IMR-90 (cell line): ENCODE measurements around the gene KRTAP4-12. TPM values are rescaled to one million over a fixed set of nuclear protein-coding genes. Genes with fewer than 3 reads are reported as not detected.
"Not testable (repeated sequence)": the region's sequence is repeated elsewhere in the genome, so short reads cannot be mapped to it uniquely, and the experiment has no call there.

Experiments used
- ATAC-seq: fragments of 200-7000 bp; cut with Tn5 transposase; 2 replicates; pipeline ENCODE4 v1.9.1; 2020; ENCODE audit warnings: low read depth, mild to moderate bottlenecking, moderate library complexity
- BruUV-seq: library from RNA; stranded (reverse); fragments of 400-500 nt; replicated peaks from 2 replicates; lab custom pipeline; 2021; lab: Mats Ljungman, UMichigan
- CTCF ChIA-PET: fragments of 300-600 bp; formaldehyde crosslinking; extraction: SDS; loops from one replicate; lab custom pipeline; 2021; ENCODE audit warnings: antibody characterized with exemption; lab: Yijun Ruan, JAX
- POLR2A ChIA-PET: fragments of 300-600 bp; sonication (Branson Sonifier 250); formaldehyde crosslinking; loops from one replicate; lab custom pipeline; 2022; ENCODE audit warnings: antibody characterized with exemption; ENCODE audit not compliant: unreplicated experiment; lab: Charles Lee
- DNase-seq: peaks from one replicate; pipeline ENCODE4 v3.0.0; 2013
- H2AFZ ChIP-seq: replicated peaks from 2 replicates; pipeline ENCODE3; 2013; ENCODE audit warnings: low read length, mild to moderate bottlenecking; ENCODE audit not compliant: poor library complexity
- H2AK5ac ChIP-seq: 2 replicates; pipeline ENCODE4 v1.6.1; 2013; ENCODE audit warnings: low read depth, low read length, inconsistent platforms
- H2AK9ac ChIP-seq: replicated peaks from 2 replicates; pipeline ENCODE3; 2013; ENCODE audit warnings: mild to moderate bottlenecking, low read depth, low read length, moderate library complexity; ENCODE audit not compliant: poor library complexity
- H2BK120ac ChIP-seq: 2 replicates; pipeline ENCODE4 v1.6.1; 2013; ENCODE audit warnings: low read depth, low read length, inconsistent platforms
- H2BK15ac ChIP-seq: 3 replicates; pipeline ENCODE4 v1.6.1; 2013; ENCODE audit warnings: low read depth, low read length, inconsistent platforms
- H2BK20ac ChIP-seq: 2 replicates; pipeline ENCODE4 v1.6.1; 2013; ENCODE audit warnings: low read depth, mild to moderate bottlenecking, inconsistent platforms, low read length, moderate library complexity
- H2BK5ac ChIP-seq: 2 replicates; pipeline ENCODE4 v1.6.1; 2013; ENCODE audit warnings: mild to moderate bottlenecking, low read depth, low read length, inconsistent platforms; ENCODE audit not compliant: poor library complexity, severe bottlenecking
- H3K14ac ChIP-seq: replicated peaks from 2 replicates; pipeline ENCODE4 v1.6.1; 2013; ENCODE audit warnings: low read depth, low read length, inconsistent platforms
- H3K18ac ChIP-seq: 2 replicates; pipeline ENCODE4 v1.6.1; 2013; ENCODE audit warnings: low read depth, low read length, control low read depth
- H3K23ac ChIP-seq: 2 replicates; pipeline ENCODE4 v1.6.1; 2013; ENCODE audit warnings: low read depth, low read length, inconsistent platforms
- H3K27ac ChIP-seq: 2 replicates; pipeline ENCODE4 v1.5.1; 2013; ENCODE audit warnings: mild to moderate bottlenecking, control low read depth, low read length; ENCODE audit not compliant: insufficient read depth
- H3K27me3 ChIP-seq: 2 replicates; pipeline ENCODE4 v1.6.1; 2013; ENCODE audit warnings: low read length; ENCODE audit not compliant: control insufficient read depth, insufficient read depth
- H3K36me3 ChIP-seq: 2 replicates; pipeline ENCODE4 v1.6.1; 2013; ENCODE audit warnings: low read length, mixed read lengths; ENCODE audit not compliant: control insufficient read depth, insufficient read depth
- H3K4ac ChIP-seq: 2 replicates; pipeline ENCODE4 v1.6.1; 2013; ENCODE audit warnings: low read depth, low read length, inconsistent platforms
- H3K4me1 ChIP-seq: 2 replicates; pipeline ENCODE4 v1.6.1; 2013; ENCODE audit warnings: low read length, mixed read lengths; ENCODE audit not compliant: control insufficient read depth, insufficient read depth
- H3K4me2 ChIP-seq: 2 replicates; pipeline ENCODE4 v1.6.1; 2013; ENCODE audit warnings: low read depth, mild to moderate bottlenecking, control low read depth, low read length, moderate library complexity
- H3K4me3 ChIP-seq: 2 replicates; pipeline ENCODE4 v1.5.1; 2013; ENCODE audit warnings: low read depth, mild to moderate bottlenecking, control low read depth, low read length, moderate library complexity; ENCODE audit not compliant: insufficient read depth
- H3K56ac ChIP-seq: 2 replicates; pipeline ENCODE4 v1.6.1; 2013; ENCODE audit warnings: low read length, inconsistent platforms; ENCODE audit not compliant: insufficient read depth; ENCODE audit errors: extremely low read depth
- H3K79me1 ChIP-seq, 2 experiments: 2 replicates each; pipeline ENCODE4 v1.6.1; 2013; ENCODE audit warnings: low read length in 2 of 2, inconsistent platforms in 1 of 2, low read depth in 1 of 2
- H3K9ac ChIP-seq: 2 replicates; pipeline ENCODE4 v1.6.1; 2013; ENCODE audit warnings: low read depth, low read length, control low read depth
- H3K9me1 ChIP-seq: 2 replicates; pipeline ENCODE4 v1.6.1; 2013; ENCODE audit warnings: low read length, inconsistent platforms; ENCODE audit not compliant: insufficient read depth
- H3K9me3 ChIP-seq: 2 replicates; pipeline ENCODE4 v1.6.1; 2013; ENCODE audit warnings: low read length; ENCODE audit not compliant: control insufficient read depth, insufficient read depth
- H4K20me1 ChIP-seq: 2 replicates; pipeline ENCODE4 v1.6.1; 2013; ENCODE audit warnings: low read length, inconsistent platforms; ENCODE audit not compliant: insufficient read depth
- H4K5ac ChIP-seq: 2 replicates; pipeline ENCODE4 v1.6.1; 2013; ENCODE audit warnings: mild to moderate bottlenecking, low read depth, low read length, control low read depth
- H4K8ac ChIP-seq, 2 experiments: 2 replicates each; pipeline ENCODE4 v1.6.1; 2013; ENCODE audit warnings: low read depth in 2 of 2, low read length in 2 of 2, control low read depth in 1 of 2, inconsistent platforms in 1 of 2
- H4K91ac ChIP-seq: 2 replicates; pipeline ENCODE4 v1.6.1; 2013; ENCODE audit warnings: low read depth, low read length, inconsistent platforms; ENCODE audit not compliant: insufficient read depth
- WGBS, 2 experiments: methylation state at CpG; one replicate each; pipeline versions ENCODE4 v1.1.5 to v1.1.7; 2013; ENCODE audit warnings: missing lambda C conversion rate in 2 of 2; ENCODE audit not compliant: insufficient read length in 1 of 2; ENCODE audit errors: extremely low coverage in 2 of 2; 5-methylcytosine and 5-hydroxymethylcytosine counted together
- dilution Hi-C: fragments of 300-500 bp; cut with HindIII; formaldehyde crosslinking; loops from one replicate; pipeline ENCODE4 v1.14.3; 2018; ENCODE audit warnings: low sequenced_read_pairs; ENCODE audit not compliant: unreplicated experiment
- in situ Hi-C: fragments of 300-500 bp; cut with MboI; formaldehyde crosslinking; loops from 3 replicates; pipeline ENCODE4 v1.14.3; 2019; ENCODE audit warnings: low sequenced_read_pairs, inconsistent platforms, mixed read lengths
- intact Hi-C: fragments of 100-400 bp; cut with micrococcal nuclease; formaldehyde crosslinking; loops from 2 replicates; pipeline ENCODE4 v1.10.0; 2022
- polyA plus RNA-seq, 3 experiments: library from polyadenylated mRNA; depleted of rRNA; stranded (reverse); fragments of >200 nt; gene quantifications; 2 replicates each; pipeline ENCODE4 v1.2.3, GENCODE V29; 2012; ENCODE audit warnings: low replicate concordance in 1 of 3
- total RNA-seq: library from RNA; depleted of rRNA; stranded (reverse); fragments of >200 nt; gene quantifications from 2 replicates; pipeline ENCODE4 v1.2.3, GENCODE V29; 2012

KRTAP4-12 gene
- total and polyA plus RNA-seq, 2 of the 4 experiments (the other 2 are of a cell fraction) = 0.18 to 1.1 TPM

GRCh38 chr17:41139865-41140264 lies 15.9 kb upstream of the KRTAP4-12 start:
- POLR2A ChIA-PET, H3K14ac ChIP-seq, H3K36me3 ChIP-seq, H3K4me2 ChIP-seq, H3K23ac ChIP-seq, dilution Hi-C loops, H4K8ac ChIP-seq, H3K4me3 ChIP-seq, H3K79me1 ChIP-seq, H4K91ac ChIP-seq, H3K27me3 ChIP-seq, H3K27ac ChIP-seq, DNase-seq, H3K18ac ChIP-seq, H2AK9ac ChIP-seq, H2BK15ac ChIP-seq, H3K9me1 ChIP-seq, H3K9ac ChIP-seq, H3K56ac ChIP-seq, H2BK120ac ChIP-seq, H3K9me3 ChIP-seq, in situ Hi-C loops, BruUV-seq, intact Hi-C loops, ATAC-seq, CTCF ChIA-PET, H3K4me1 ChIP-seq, H3K4ac ChIP-seq, H4K20me1 ChIP-seq, H2BK20ac ChIP-seq, H4K5ac ChIP-seq, H2AFZ ChIP-seq: not testable (repeated sequence)
- H2BK5ac ChIP-seq = peak overlapping the region; percentile 32
- peak overlapping the region; percentile 23 for H2AK5ac ChIP-seq
- 90% methylated on average over 10 of the region's 12 CpGs; no CpG with 5 or more reads in 1 of the 2 experiments for WGBS, 2 experiments
